PC-9 (cell line): ENCODE data around the gene TMEM45A.

Experiments used
- CTCF ChIP-seq: fragments of 200-600 bp; sonication (generic); conservative IDR thresholded peaks from 2 replicates; pipeline ENCODE4 v1.6.1; 2017; ENCODE audit warnings: mixed run types, antibody characterized with exemption, mild to moderate bottlenecking, moderate library complexity
- EZH2 ChIP-seq: fragments of 200-600 bp; sonication (generic); IDR thresholded peaks from 2 replicates; pipeline ENCODE4 v1.8.0; 2017; ENCODE audit warnings: antibody characterized with exemption, low read depth

- TF ChIP-seq CTCF (no peak), EZH2 (no peak)
These were observed 121.4 kb downstream of the TMEM45A start for GRCh38 chr3:100613721-100614390.
